SH-SY5Y (cell line): ENCODE measurements around the gene OGFOD3.

Experiments used
- GATA2 ChIP-seq: IDR thresholded peaks from 2 replicates; pipeline ENCODE4 v1.6.1; 2011; ENCODE audit warnings: mild to moderate bottlenecking, low read depth, low read length
- GATA3 ChIP-seq: IDR thresholded peaks from 2 replicates; pipeline ENCODE4 v1.6.1; 2011; ENCODE audit warnings: low read depth, mild to moderate bottlenecking, low read length, moderate library complexity

The OGFOD3 gene

GRCh38 chr17:82369211-82369610 lies 49.2 kb downstream of the OGFOD3 start:
- TF ChIP-seq GATA2 (no peak), GATA3 (no peak)

- TF ChIP-seq GATA3 (no peak), GATA2 (no peak)
These were observed 50.5 kb downstream of the OGFOD3 start for GRCh38 chr17:82367724-82368524.

DNA sequence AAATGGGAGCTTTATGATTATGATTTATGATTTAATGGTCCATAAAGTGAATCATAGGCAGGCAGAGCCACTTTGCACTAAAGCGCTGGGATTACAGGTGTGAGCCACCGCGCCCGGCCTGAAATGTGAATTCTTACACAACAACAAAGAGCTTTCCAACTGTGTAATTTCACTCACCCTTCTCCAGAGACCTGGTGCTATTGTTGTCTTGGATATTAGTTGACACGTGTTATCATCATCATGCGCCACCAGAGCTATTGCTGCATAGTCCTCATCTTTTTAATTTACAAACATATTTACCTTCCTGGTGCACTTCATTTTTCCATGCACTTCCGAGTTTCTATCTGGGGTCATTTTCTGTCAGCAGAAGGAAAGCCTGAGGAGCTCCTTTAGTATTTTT lies 51.6 kb downstream of the OGFOD3 start:
- TF ChIP-seq GATA3 = no peak
- no peak for TF ChIP-seq GATA2

DNA sequence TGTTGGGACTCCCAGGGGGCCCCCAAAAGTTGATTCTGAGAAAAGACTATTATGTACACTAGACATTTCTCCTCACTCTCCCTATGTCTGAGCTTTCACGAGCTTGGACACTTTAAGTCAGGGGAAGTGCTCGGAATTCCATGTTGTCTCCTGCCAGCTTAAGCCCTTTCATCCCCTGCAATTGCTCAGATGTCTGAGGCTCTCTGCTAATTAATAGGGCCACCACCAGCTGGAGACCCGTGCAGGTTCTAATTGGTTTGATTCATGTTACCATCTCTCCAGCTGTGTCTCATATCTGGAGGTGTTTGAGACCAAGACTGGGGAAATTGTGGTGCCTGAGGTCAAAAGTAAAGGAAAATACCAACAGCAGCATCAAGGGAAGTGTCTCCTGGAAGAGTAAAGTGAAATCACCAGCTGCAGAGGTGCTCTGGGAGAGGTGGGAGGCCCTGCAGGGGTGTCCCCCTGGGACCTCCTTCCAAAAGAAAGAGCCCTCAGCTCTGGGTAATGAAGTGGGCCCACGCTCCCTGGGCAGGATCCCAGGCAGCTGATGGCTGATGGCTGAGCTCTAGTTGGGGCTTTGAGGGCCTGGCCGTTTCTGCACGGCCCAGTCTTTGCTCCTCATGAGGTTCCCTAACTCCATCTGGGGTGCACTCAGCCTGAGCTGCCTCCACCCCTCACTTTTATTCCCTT lies 52.6 kb downstream of the OGFOD3 start:
- TF ChIP-seq GATA3 = no peak
- no peak for TF ChIP-seq GATA2

DNA sequence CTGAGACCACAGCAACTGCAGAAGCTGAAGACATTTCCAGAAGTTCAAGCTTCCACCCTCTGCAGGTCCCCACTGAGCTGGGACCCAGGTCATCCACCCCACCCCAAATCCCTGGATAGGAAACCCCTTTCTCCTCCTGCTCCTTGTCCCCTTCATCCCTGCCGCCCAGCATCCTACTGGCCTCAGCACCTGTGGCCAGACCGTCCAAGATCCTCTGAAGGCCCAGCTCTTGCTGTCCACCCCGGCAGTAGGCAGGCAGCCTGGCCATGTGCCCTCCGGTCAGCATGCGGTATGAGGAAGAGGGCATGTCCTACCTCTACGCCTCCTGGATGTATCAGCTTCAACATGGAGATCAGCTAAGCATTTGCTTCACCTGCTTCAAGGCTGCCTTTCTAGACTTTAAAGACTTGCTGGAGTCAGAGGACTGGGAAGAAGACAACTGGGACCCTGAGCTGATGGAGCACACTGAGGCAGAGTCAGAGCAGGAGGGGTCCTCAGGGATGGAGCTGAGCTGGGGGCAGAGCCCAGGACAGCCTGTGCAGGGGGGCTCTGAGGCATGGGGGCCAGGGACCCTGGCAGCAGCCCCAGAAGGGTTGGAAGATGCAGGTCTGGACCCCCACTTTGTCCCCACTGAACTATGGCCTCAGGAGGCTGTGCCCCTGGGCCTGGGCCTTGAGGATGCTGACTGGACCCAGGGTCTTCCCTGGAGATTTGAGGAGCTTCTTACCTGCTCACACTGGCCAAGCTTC lies 56.3 kb downstream of the OGFOD3 start:
- TF ChIP-seq GATA3 = no peak
- no peak for TF ChIP-seq GATA2

- TF ChIP-seq GATA2 (no peak), GATA3 (no peak)
These were observed 59.7 kb downstream of the OGFOD3 start, which contains the start of gene TEX19 for GRCh38 chr17:82358465-82359350. Gene TEX19 (plus strand): TSS chr17:82359247. CDS start chr17:82362151, 2,904 bp downstream.

- no peak for TF ChIP-seq GATA2
- no peak for TF ChIP-seq GATA3
These were observed 61.0 kb downstream of the OGFOD3 start for GRCh38 chr17:82357394-82357793.

DNA sequence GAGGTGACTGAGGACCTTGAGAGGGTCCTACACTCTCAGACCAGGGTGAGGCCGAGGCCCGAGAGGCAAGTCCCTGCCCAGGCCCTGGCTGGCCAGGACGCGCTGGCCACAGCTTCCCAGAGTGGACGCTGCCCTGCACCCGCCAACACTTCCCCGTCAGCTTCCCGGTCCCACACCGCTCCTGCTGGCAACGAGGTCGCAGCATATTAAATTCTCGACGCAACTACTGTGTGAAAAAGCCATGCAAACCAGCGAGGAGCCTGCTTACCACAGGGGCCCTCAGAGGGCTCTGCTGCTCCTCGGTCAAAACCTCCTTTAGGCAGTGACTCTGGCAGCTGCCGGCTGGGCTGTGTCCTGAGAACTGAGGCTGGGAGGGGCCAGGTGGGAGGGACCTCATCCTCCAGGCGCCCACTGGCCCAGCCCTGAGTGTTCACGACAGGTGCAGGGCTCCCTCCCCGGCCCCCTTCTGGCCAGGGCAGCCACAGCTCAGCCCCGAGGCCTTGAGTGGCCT lies 61.5 kb downstream of the OGFOD3 start:
- TF ChIP-seq GATA2 (no peak), GATA3 (no peak)

GRCh38 chr17:82355770-82356427 lies 62.5 kb downstream of the OGFOD3 start:
- TF ChIP-seq GATA2 = no peak
- no peak for TF ChIP-seq GATA3

DNA sequence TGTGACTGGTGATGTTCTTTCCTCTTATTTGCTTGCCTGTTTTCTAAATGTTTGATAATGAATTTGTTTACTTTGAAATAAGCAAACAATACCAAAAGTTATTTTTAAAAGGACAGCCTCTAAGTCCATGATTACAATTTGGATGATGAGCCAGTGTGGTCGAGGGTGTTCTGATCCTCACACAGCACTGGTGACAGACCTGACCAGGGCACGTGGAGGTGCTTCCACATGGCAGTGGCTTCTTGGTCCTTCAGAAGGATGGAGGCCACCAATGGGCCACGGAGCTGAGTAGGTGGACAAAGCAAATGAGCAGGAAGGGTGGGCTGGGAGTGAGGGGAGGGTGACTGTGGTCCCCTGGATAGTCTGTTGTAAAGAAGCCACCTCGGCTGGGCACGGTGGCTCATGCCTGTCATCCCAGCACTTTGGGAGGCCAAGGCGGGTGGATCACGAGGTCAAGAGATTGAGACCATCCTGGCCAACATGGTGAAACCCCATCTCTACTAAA lies 63.5 kb downstream of the OGFOD3 start:
- no peak for TF ChIP-seq GATA3
- TF ChIP-seq GATA2 = no peak

DNA sequence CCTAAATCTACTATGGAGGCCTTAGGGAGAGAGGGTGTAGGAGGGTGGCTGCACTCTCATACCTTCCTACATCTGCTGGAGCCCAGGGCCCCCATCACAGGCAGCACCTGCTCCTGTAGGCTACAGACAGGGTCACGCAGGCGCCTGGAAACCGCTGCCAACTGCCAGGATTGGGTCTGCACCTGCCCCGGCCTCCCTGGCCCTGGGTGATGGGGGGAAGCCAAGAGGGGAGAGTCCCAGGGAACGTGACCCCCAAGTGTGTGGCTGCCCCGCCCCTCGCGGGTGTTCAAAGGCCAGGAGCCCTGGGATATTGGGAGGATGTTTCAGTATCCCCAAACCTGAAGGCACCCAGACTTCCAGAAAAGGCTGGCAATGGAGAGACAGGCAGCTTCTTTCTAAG lies 64.9 kb downstream of the OGFOD3 start:
- TF ChIP-seq GATA2 = no peak
- TF ChIP-seq GATA3 = no peak

GRCh38 chr17:82351713-82352488 lies 66.5 kb downstream of the OGFOD3 start:
- TF ChIP-seq GATA2 (no peak), GATA3 (no peak)
